ENCODE data around the gene APC. TPM values are rescaled to one million over a fixed set of nuclear protein-coding genes. Genes with fewer than 3 reads are reported as not detected.

Gene APC
- total RNA-seq (2021; ENCODE audit: unreplicated experiment): 24.0 TPM
- polyA plus RNA-seq (2012): 4.7 and 7.8 TPM in 2 replicates
- percentile 71 among the genes with signal in this experiment for Bru-seq, nascent RNA
- BruChase-seq, experiment 1, labeled RNA remaining after a 6-hour chase: percentile 70 among the genes with signal in this experiment
- BruChase-seq, experiment 2, labeled RNA remaining after a 2-hour chase: percentile 75 among the genes with signal in this experiment
- long read RNA-seq, partial matches to known transcripts: 4 of 14 reads
- long read RNA-seq, other reads (novel, unspliced or antisense): 10 of 14 reads

GRCh38 chr5:112737463-112738190 is at the start of gene APC:
TSS of gene APC (plus strand) at chr5:112737885. CDS start at chr5:112754891, 17,006 bp downstream.
- peaks cover 8% of the 10 kb centered on the region for H3K79me2 ChIP-seq (ENCODE audit: insufficient read depth, low read length)
- ChIA-PET CTCF (interaction anchor here (1.8 kb wide), 1 partner anchor 20 kb away, joined by 5 read pairs; no protein-coding TSS in a partner anchor), RAD21 (ENCODE audit: low non-redundant PET in 1 of 2, low total read pairs in 2 of 2, uncharacterized antibody in 2 of 2, unreplicated experiment in 2 of 2) (interaction anchor here in 1 of 2 experiments (0.5 kb wide), 1 partner anchor 216 kb away, joined by 3 read pairs; no protein-coding TSS in a partner anchor), POLR2A (interaction anchor here (1.0 kb wide), 1 partner anchor 561 kb away, joined by 3 read pairs; no protein-coding TSS in a partner anchor)
- H3K4me2 ChIP-seq (ENCODE audit: low read length): peak within 1 kb of the TSS; percentile 91
- BruUV-seq (replicated peaks): no TSS peak
- no peaks in the 10 kb centered on the region for H3K36me3 ChIP-seq (ENCODE audit: control insufficient read depth in 1 of 2, insufficient read depth in 2 of 2, low read length in 2 of 2)
- no peak within 1 kb of the TSS for H2AFZ ChIP-seq (ENCODE audit: low read depth, low read length, poor library complexity, severe bottlenecking)
- no peaks in the 10 kb centered on the region for H3K9me3 ChIP-seq (ENCODE audit: control insufficient read depth in 1 of 2, insufficient read depth in 1 of 2, low read depth in 1 of 2, low read length in 2 of 2)
- no peak within 1 kb of the TSS for H3K27ac ChIP-seq (ENCODE audit: low read depth, low read length)
- ATAC-seq (peak; percentile 99), DNase-seq (ENCODE audit: low read depth, low spot score) (peak; percentile 61)
- H4K20me1 ChIP-seq (ENCODE audit: insufficient read depth): no peaks in the 10 kb centered on the region
- TF ChIP-seq SP1 (IDR thresholded peaks at IDR 0.05; ENCODE audit: low read depth) (0 out of 2 replicates have a peak, but pooled peaks have one; percentile 30), REST (IDR thresholded peaks at IDR 0.05; ENCODE audit: low read depth) (no peak), ZBTB33 (IDR thresholded peaks at IDR 0.05; ENCODE audit: extremely low read depth, insufficient replicate concordance, low read length) (no peak), ZNF274 (IDR thresholded peaks at IDR 0.05; ENCODE audit: low read depth, low read length) (no peak), CBX3 (IDR thresholded peaks at IDR 0.05; ENCODE audit: low read depth) (peak; percentile 65; the same call in 1 of the 2 replicates), MAX (IDR thresholded peaks at IDR 0.05) (peak; percentile 94), ELF1 (IDR thresholded peaks at IDR 0.05; ENCODE audit: borderline replicate concordance, low read depth) (no peak)
- TF ChIP-seq, protein P1, sequence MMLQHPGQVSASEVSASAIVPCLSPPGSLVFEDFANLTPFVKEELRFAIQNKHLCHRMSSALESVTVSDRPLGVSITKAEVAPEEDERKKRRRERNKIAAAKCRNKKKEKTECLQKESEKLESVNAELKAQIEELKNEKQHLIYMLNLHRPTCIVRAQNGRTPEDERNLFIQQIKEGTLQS (IDR thresholded peaks at IDR 0.05): no peak
- peaks cover 0 to 13% of the 10 kb centered on the region in 2 experiments; a peak in 2 of 4 replicates for H3K4me1 ChIP-seq (ENCODE audit: control insufficient read depth in 1 of 2, insufficient read depth in 2 of 2, low read length in 2 of 2)
- peak within 1 kb of the TSS; percentile 51 for H3K9ac ChIP-seq (ENCODE audit: low read length)
- intact Hi-C loops (cut with micrococcal nuclease): no loop called here
- no peaks in the 10 kb centered on the region for H3K9me2 ChIP-seq (ENCODE audit: insufficient read depth)
- H3K4me3 ChIP-seq (replicated peaks in 1 of 2; ENCODE audit: low read depth in 1 of 2, low read length in 2 of 2): peak within 1 kb of the TSS; percentile 58 to 63
- H3K27me3 ChIP-seq (ENCODE audit: insufficient read depth, low read length): no peaks in the 10 kb centered on the region
